Activated naive CD4-positive, alpha-beta T cell treated with anti-CD3 and anti-CD28 coated beads, Interleukin-2, amount 10 ng/mL, durations not matched to agents 7 days and 5 days (primary cell): Measurements from ENCODE around the gene GALNT4.

Experiments used
- CTCF ChIA-PET: fragments of 350-600 bp; sonication (Branson Sonifier 250); formaldehyde crosslinking; loops from one replicate; lab custom pipeline; 2021; ENCODE audit warnings: antibody characterized with exemption; lab: Charles Lee
- DNase-seq: peaks from one replicate; pipeline ENCODE4 v3.0.0-alpha.2; 2020
- H3K27ac Mint-ChIP-seq: one replicate; pipeline ENCODE4 v1.8.0; 2021; ENCODE audit warnings: mild to moderate bottlenecking, moderate library complexity, mixed read lengths
- H3K27me3 Mint-ChIP-seq: one replicate; pipeline ENCODE4 v1.8.0; 2021; ENCODE audit warnings: mild to moderate bottlenecking, mixed read lengths
- H3K36me3 Mint-ChIP-seq: one replicate; pipeline ENCODE4 v1.8.0; 2021; ENCODE audit warnings: mixed read lengths
- H3K4me1 Mint-ChIP-seq: one replicate; pipeline ENCODE4 v1.8.0; 2021; ENCODE audit warnings: mixed read lengths
- H3K4me3 Mint-ChIP-seq: one replicate; pipeline ENCODE4 v1.8.0; 2021; ENCODE audit warnings: mild to moderate bottlenecking, moderate library complexity, mixed read lengths
- H3K9me3 Mint-ChIP-seq: one replicate; pipeline ENCODE4 v1.8.0; 2021; ENCODE audit warnings: mixed read lengths

GALNT4 gene

DNA sequence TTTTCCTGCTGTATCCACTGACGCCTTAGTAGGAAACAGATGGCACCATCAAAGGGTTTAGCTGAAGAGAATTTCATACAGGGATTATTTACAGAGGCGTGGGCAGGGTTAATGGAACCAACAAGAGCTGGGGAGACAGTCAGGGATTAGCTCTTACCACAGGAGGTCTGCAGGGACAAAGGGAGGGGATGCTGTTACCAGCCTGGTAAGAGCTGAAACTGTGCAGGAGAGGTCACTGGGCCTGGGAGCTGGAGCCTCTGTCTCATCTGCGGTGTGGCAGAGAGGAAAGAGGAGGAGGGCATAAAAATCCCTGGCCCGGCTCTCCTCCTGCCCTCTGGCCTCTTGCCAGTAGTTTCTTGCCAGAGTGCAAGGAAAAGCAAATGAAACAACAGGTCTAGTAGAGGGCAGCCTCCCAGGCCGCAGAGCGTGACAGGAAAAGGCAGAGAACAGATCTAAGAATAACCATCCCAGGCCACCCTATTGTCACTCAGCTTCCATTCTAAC, 20.1 kb upstream of the GALNT4 start:
- no peaks in the 10 kb centered on the region for H3K36me3 Mint-ChIP-seq
- no peaks in the 10 kb centered on the region for H3K27me3 Mint-ChIP-seq
- DNase-seq = no peak
- CTCF ChIA-PET = interaction anchor here (0.9 to 3.5 kb wide), 9 partner anchors 14 to 619 kb away, joined by 3 to 25 read pairs (median 4); no protein-coding TSS in a partner anchor
- H3K4me1 Mint-ChIP-seq = peaks cover 6% of the 10 kb centered on the region
- no peak overlapping the region for H3K27ac Mint-ChIP-seq
- no peak overlapping the region for H3K4me3 Mint-ChIP-seq
- no peaks in the 10 kb centered on the region for H3K9me3 Mint-ChIP-seq

DNA sequence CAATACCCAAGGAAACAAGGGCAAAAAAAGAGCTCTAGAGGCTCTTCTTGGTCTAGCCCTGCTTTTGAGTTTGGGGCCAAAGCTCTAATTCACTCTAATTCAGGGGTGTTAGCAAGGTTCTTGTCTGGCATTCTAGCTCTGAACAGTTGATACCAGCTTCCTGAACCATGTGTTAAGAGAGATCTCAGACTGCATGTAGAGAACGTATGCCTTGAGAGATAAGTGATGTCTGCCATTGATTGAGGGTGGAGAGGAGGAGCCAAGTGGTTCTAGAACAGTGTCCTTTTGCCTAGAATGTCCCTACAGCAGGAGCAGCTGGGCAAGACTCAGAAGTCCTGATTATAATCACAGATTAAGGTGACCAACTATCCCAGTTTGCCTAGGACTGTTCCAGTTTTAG, 19.4 kb upstream of the GALNT4 start:
- Mint-ChIP-seq H3K4me3 (no peak overlapping the region), H3K36me3 (no peaks in the 10 kb centered on the region), H3K27ac (no peak overlapping the region), H3K4me1 (peaks cover 6% of the 10 kb centered on the region), H3K9me3 (no peaks in the 10 kb centered on the region), H3K27me3 (no peaks in the 10 kb centered on the region)
- CTCF ChIA-PET = interaction anchor here (0.5 to 3.5 kb wide), 19 partner anchors 15 to 1402 kb away, joined by 3 to 25 read pairs (median 4); no protein-coding TSS in a partner anchor
- DNase-seq = no peak

GRCh38 chr12:89542912-89543592, 18.5 kb upstream of the GALNT4 start:
- no peak overlapping the region for H3K27ac Mint-ChIP-seq
- H3K9me3 Mint-ChIP-seq = no peaks in the 10 kb centered on the region
- H3K27me3 Mint-ChIP-seq = no peaks in the 10 kb centered on the region
- H3K4me1 Mint-ChIP-seq = peaks cover 6% of the 10 kb centered on the region
- H3K36me3 Mint-ChIP-seq = no peaks in the 10 kb centered on the region
- CTCF ChIA-PET = interaction anchor here (0.5 to 3.5 kb wide), 16 partner anchors 9 to 1403 kb away, joined by 3 to 25 read pairs (median 3); no protein-coding TSS in a partner anchor
- H3K4me3 Mint-ChIP-seq = no peak overlapping the region
- peak; percentile 75 for DNase-seq

DNA sequence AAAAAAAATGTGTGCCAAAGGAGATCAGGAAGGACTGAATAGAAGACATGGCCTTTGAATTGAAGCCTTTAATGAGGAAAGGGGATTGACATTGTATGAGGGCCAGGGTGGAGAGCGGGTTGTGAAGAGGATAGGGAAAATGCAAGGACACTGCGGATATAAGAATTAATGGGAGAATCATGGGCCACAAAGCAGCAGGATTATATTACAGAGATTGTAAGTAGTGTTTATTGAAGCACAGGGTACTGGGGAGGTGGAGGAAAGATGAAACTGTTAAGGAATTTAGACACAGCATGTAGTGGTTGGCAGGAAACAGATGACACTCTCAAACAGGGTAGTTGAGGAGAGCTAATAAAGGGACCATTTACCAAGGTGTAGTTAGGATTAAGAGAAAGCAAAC, 17.6 kb upstream of the GALNT4 start:
- no peaks in the 10 kb centered on the region for H3K36me3 Mint-ChIP-seq
- no peak for DNase-seq
- CTCF ChIA-PET = interaction anchor here (0.7 to 3.5 kb wide), 3 partner anchors 10 to 562 kb away, joined by 3 to 25 read pairs (median 3); no protein-coding TSS in a partner anchor
- no peaks in the 10 kb centered on the region for H3K9me3 Mint-ChIP-seq
- no peak overlapping the region for H3K4me3 Mint-ChIP-seq
- no peaks in the 10 kb centered on the region for H3K27me3 Mint-ChIP-seq
- H3K27ac Mint-ChIP-seq = no peak overlapping the region
- peaks cover 6% of the 10 kb centered on the region for H3K4me1 Mint-ChIP-seq

- Mint-ChIP-seq H3K9me3 (no peaks in the 10 kb centered on the region), H3K4me3 (no peak overlapping the region), H3K27ac (no peak overlapping the region), H3K27me3 (no peaks in the 10 kb centered on the region), H3K36me3 (no peaks in the 10 kb centered on the region), H3K4me1 (peaks cover 6% of the 10 kb centered on the region)
- DNase-seq = no peak
- CTCF ChIA-PET = interaction anchor here (1.2 kb wide), 1 partner anchor 523 kb away, joined by 3 read pairs; no protein-coding TSS in a partner anchor
These were observed 16.0 kb upstream of the GALNT4 start for GRCh38 chr12:89540586-89540985.

- no peaks in the 10 kb centered on the region for H3K27me3 Mint-ChIP-seq
- no peak overlapping the region for H3K4me3 Mint-ChIP-seq
- peaks cover 6% of the 10 kb centered on the region for H3K4me1 Mint-ChIP-seq
- no peak for DNase-seq
- H3K36me3 Mint-ChIP-seq = no peaks in the 10 kb centered on the region
- no peak overlapping the region for H3K27ac Mint-ChIP-seq
- CTCF ChIA-PET = interaction anchor here (0.6 to 0.7 kb wide), 3 partner anchors 15 to 1306 kb away, joined by 3 read pairs; no protein-coding TSS in a partner anchor
- H3K9me3 Mint-ChIP-seq = no peaks in the 10 kb centered on the region
These were observed 15.0 kb upstream of the GALNT4 start for GRCh38 chr12:89539426-89540223.

DNA sequence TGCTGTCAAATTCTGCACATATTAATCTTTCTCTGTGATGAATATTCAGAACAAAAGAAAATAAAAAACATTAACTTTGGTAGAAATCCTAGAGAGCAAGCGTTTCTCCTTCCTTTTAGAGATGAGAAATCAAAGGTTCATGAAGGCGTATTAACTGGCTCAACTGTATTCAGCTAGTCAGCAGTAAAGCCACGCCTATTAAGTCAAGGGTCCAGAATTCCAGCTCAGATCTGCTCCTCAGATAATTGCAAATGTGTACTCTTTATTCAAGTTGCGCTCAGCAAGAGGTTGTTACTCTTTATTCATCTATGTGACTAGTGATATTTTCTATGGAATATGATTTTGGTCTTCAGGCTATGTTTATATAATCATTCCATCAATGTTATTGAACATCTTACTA, 14.3 kb upstream of the GALNT4 start:
- CTCF ChIA-PET = interaction anchor here (0.6 to 1.1 kb wide), 3 partner anchors 38 to 1307 kb away, joined by 3 read pairs; no protein-coding TSS in a partner anchor
- Mint-ChIP-seq H3K4me1 (peaks cover 6% of the 10 kb centered on the region), H3K4me3 (no peak overlapping the region), H3K36me3 (no peaks in the 10 kb centered on the region), H3K27me3 (no peaks in the 10 kb centered on the region), H3K9me3 (no peaks in the 10 kb centered on the region), H3K27ac (no peak overlapping the region)
- no peak for DNase-seq

- Mint-ChIP-seq H3K27ac (no peak overlapping the region), H3K36me3 (no peaks in the 10 kb centered on the region), H3K27me3 (no peaks in the 10 kb centered on the region), H3K4me1 (peaks cover 2% of the 10 kb centered on the region), H3K9me3 (no peaks in the 10 kb centered on the region), H3K4me3 (no peak overlapping the region)
- CTCF ChIA-PET = interaction anchor here (1.2 kb wide), 1 partner anchor 518 kb away, joined by 3 read pairs; no protein-coding TSS in a partner anchor
- no peak for DNase-seq
These were observed 12.8 kb upstream of the GALNT4 start for GRCh38 chr12:89537389-89537788.

DNA sequence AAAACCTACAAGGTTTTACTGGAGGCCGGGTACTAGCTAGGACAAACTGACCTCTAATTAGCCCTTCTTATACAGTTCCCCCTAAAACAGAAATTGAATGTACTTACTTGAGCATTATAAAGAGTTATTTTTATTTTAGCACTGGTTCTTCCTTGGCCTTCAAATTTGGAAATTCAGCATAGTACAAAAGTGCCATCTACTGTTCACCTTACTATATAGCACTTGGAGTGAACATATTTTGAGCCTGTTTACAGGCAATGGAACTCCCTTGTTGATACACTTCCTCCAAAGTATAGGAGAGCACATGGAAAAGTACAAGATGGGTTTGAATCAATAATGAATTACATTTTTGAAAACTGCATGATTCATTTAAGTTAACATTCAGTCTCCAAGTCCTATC, 5.1 kb upstream of the GALNT4 start:
- Mint-ChIP-seq H3K4me1 (peaks cover 36% of the 10 kb centered on the region), H3K9me3 (no peaks in the 10 kb centered on the region), H3K27ac (no peak overlapping the region), H3K36me3 (peaks cover 4% of the 10 kb centered on the region), H3K27me3 (no peaks in the 10 kb centered on the region), H3K4me3 (no peak overlapping the region)
- no peak for DNase-seq
- CTCF ChIA-PET = interaction anchor here (0.8 to 10.3 kb wide), 5 partner anchors 60 to 582 kb away, joined by 3 to 125 read pairs (median 6); no protein-coding TSS in a partner anchor

DNA sequence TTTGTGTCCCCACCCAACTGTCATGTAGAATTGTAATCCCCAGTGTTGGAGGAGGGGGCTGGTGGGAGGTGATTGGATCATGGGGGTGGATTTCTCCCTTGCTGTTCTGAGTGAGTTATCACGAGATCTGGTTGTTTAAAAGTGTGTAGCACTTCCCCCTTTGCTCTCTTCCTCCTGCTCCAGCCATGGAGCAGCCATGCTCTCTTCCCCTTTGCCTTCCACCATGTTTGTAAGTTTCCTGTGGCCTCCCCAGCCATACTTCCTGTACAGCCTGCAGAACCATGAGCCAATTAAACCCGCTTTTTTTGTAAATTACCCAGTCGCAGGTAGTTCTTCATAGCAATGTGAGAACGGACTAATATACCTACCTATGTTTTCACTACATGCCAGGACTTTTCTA, 3.8 kb upstream of the GALNT4 start:
- Mint-ChIP-seq H3K36me3 (peaks cover 15% of the 10 kb centered on the region), H3K9me3 (no peaks in the 10 kb centered on the region), H3K4me1 (peaks cover 42% of the 10 kb centered on the region), H3K27ac (peak overlapping the region; percentile 24), H3K27me3 (no peaks in the 10 kb centered on the region), H3K4me3 (no peak overlapping the region)
- no peak for DNase-seq
- CTCF ChIA-PET = interaction anchor here (0.7 to 10.3 kb wide), 7 partner anchors 39 to 510 kb away, joined by 3 to 125 read pairs (median 3); no protein-coding TSS in a partner anchor

- H3K27ac Mint-ChIP-seq = peak within 1 kb of the TSS; percentile 92
- CTCF ChIA-PET = interaction anchor here (0.8 to 10.3 kb wide), 6 partner anchors 11 to 507 kb away, joined by 3 to 125 read pairs (median 6); no protein-coding TSS in a partner anchor
- peaks cover 36% of the 10 kb centered on the region for H3K36me3 Mint-ChIP-seq
- no peaks in the 10 kb centered on the region for H3K27me3 Mint-ChIP-seq
- peak within 1 kb of the TSS; percentile 95 for H3K4me3 Mint-ChIP-seq
- no peaks in the 10 kb centered on the region for H3K9me3 Mint-ChIP-seq
- DNase-seq = peak; percentile 78
- peaks cover 65% of the 10 kb centered on the region for H3K4me1 Mint-ChIP-seq
These were observed 1.5 kb upstream of the GALNT4 start, which contains the start of gene POC1B for GRCh38 chr12:89525824-89526770. Gene POC1B (minus strand): TSS chr12:89526047. CDS start chr12:89525895, 152 bp downstream.

GRCh38 chr12:89525305-89525823, 768 bp upstream of the GALNT4 start:
- Mint-ChIP-seq H3K27me3 (no peaks in the 10 kb centered on the region), H3K27ac (peak overlapping the region; percentile 92), H3K9me3 (no peaks in the 10 kb centered on the region), H3K36me3 (peaks cover 38% of the 10 kb centered on the region), H3K4me1 (peaks cover 70% of the 10 kb centered on the region), H3K4me3 (peak overlapping the region; percentile 95)
- CTCF ChIA-PET = interaction anchor here (0.6 to 10.3 kb wide), 10 partner anchors 8 to 507 kb away, joined by 3 to 125 read pairs (median 4); partner anchors contain the start of gene ATP2B1
- DNase-seq = peak; percentile 65
